Uterus (tissue), 4 donors: ENCODE results near the gene MYBPC3. TPM values are rescaled to one million over a fixed set of nuclear protein-coding genes. Genes with fewer than 3 reads are reported as not detected.

Experiments used
- DNase-seq, 2 donors: peaks; one replicate each; pipeline ENCODE4 v3.0.0-alpha.2; 2019 to 2020
- H3K27ac ChIP-seq, 2 donors: fragments of 200-600 bp; sonication (generic); 1 replicate in 1 of 2; 2 replicates in 1 of 2; pipeline ENCODE4 v1.5.1; 2016 to 2018
- H3K27me3 ChIP-seq, 2 donors: fragments of 200-600 bp; sonication (generic); one replicate each; pipeline ENCODE4 v1.5.1; 2018 to 2019; ENCODE audit warnings: control low read depth in 1 of 2
- H3K36me3 ChIP-seq, 2 donors: fragments of 200-600 bp; sonication (generic); one replicate each; pipeline ENCODE4 v1.5.1; 2019; ENCODE audit warnings: control low read depth in 1 of 2
- H3K4me1 ChIP-seq, 2 donors: fragments of 200-600 bp; sonication (generic); one replicate each; pipeline ENCODE4 v1.5.1; 2018 to 2019; ENCODE audit warnings: control low read depth in 1 of 2
- H3K4me3 ChIP-seq, 2 donors: fragments of 200-600 bp; sonication (generic); 1 replicate in 1 of 2; 2 replicates in 1 of 2; pipeline ENCODE4 v1.5.1; 2018 to 2019; ENCODE audit warnings: mild to moderate bottlenecking in 1 of 2
- H3K9me3 ChIP-seq, 2 donors: fragments of 200-600 bp; sonication (generic); one replicate each; pipeline ENCODE4 v1.5.1; 2019; ENCODE audit warnings: control low read depth in 1 of 2
- CTCF ChIP-seq, 4 experiments: fragments of 200-600 bp in 2 of 4; fragments of 450-650 bp in 2 of 4; sonication (generic) in 2 of 4; IDR thresholded peaks; one replicate each; pipeline ENCODE4 v1.5.1; 2016 to 2019; ENCODE audit warnings: antibody characterized with exemption in 4 of 4, mild to moderate bottlenecking in 2 of 4, moderate library complexity in 1 of 4
- POLR2A ChIP-seq, 2 donors: fragments of 450-650 bp; IDR thresholded peaks; one replicate each; pipeline ENCODE4 v1.6.1; 2016; ENCODE audit warnings: antibody characterized with exemption in 2 of 2, mild to moderate bottlenecking in 1 of 2, moderate library complexity in 1 of 2
- intact Hi-C: fragments of 100-400 bp; cut with DNase I; formaldehyde crosslinking; loops from one replicate; pipeline ENCODE4 v1.15.1; 2023; ENCODE audit warnings: low total_unique reads
- total RNA-seq, 4 donors: library from RNA; depleted of rRNA in 3 of 4; stranded (reverse); fragments of >200 nt in 3 of 4; gene quantifications; one replicate each; pipeline versions ENCODE4 v1.1.0 to v1.2.4, GENCODE V29; 2014 to 2023
- donor health status: DM: yes; HTN: yes; CAD: no.

The MYBPC3 gene
- total RNA-seq, 4 donors from 2014 or later: 0.09 to 0.14 TPM; not detected in 2

DNA sequence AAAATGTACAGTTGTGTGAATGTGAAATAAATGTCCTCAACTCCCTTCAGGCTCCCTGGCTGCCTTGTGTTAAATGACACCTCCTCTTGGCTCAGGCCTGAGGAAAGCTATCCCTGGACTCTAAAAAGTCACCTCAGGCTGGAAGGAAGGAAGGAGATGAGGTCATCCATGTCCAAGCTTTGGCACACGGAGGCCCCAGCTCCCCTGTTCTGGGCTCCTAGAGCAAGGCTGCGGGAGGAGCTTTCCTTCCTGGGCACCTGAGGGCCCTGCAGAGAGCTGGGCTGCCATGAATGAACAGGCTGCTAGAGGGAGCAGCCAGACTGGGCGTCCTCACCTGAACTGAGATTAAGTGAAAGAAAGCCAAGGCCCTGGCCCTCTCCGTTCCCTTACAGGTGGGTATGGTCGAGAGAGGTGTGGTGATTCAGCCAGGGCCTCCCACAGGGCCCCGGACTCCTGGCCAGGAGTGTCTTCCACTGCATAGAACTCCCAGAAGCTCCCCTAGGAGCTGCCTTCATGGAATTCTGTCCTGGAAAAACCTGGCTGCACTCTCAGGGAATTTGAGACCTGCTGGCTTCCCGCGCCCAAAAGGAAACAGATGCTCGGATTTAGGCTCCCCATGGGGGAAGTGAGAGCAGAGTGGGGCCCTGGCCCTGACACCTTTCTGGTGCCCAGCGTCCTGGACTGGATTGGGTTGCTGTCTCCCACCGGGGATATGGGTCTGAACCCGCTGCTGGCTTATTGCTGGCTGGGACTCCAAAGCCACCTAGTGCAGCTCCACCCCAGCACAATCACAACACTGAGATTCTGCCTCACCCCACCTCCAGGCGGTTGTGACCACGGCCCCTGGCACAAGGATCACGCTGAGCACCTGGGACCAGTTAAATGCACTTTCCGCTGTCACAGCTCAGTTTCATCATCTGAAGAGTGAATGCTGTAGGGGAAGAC is 22.2 kb downstream of the MYBPC3 start:
- Histone ChIP-seq H3K27ac (no peak overlapping the region), H3K4me3 (no peak overlapping the region), H3K9me3 (no peaks in the 10 kb centered on the region), H3K36me3 (no peaks in the 10 kb centered on the region), H3K27me3 (no peaks in the 10 kb centered on the region), H3K4me1 (no peaks in the 10 kb centered on the region)
- no peak for TF ChIP-seq CTCF (IDR thresholded peaks at IDR 0.05)
- no peak for TF ChIP-seq POLR2A (IDR thresholded peaks at IDR 0.05)
- intact Hi-C loops: no loop called here
- no peak for DNase-seq

DNA sequence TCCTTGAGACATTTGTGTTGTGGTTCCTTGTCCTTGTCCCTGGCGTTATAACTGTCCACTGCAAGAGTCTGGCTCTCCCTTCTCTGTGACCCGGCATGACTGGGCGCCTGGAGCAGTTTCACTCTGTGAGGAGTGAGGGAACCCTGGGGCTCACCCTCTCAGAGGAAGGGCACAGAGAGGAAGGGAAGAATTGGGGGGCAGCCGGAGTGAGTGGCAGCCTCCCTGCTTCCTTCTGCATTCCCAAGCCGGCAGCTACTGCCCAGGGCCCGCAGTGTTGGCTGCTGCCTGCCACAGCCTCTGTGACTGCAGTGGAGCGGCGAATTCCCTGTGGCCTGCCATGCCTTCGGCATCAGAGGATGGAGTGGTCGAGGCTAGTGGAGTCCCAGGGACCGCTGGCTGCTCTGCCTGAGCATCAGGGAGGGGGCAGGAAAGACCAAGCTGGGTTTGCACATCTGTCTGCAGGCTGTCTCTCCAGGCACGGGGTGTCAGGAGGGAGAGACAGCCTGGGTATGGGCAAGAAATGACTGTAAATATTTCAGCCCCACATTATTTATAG is 23.0 kb downstream of the MYBPC3 start:
- Histone ChIP-seq H3K4me3 (no peak overlapping the region), H3K9me3 (no peaks in the 10 kb centered on the region), H3K4me1 (no peaks in the 10 kb centered on the region), H3K27ac (no peak overlapping the region), H3K36me3 (no peaks in the 10 kb centered on the region), H3K27me3 (no peaks in the 10 kb centered on the region)
- intact Hi-C loops: no loop called here
- TF ChIP-seq POLR2A (IDR thresholded peaks at IDR 0.05) (no peak), CTCF (IDR thresholded peaks at IDR 0.05) (no peak)
- no peak for DNase-seq

- Histone ChIP-seq H3K4me1 (no peaks in the 10 kb centered on the region), H3K36me3 (no peaks in the 10 kb centered on the region), H3K27ac (no peak overlapping the region), H3K4me3 (no peak overlapping the region), H3K27me3 (no peaks in the 10 kb centered on the region), H3K9me3 (no peaks in the 10 kb centered on the region)
- intact Hi-C loops: no loop called here
- no peak for DNase-seq
- TF ChIP-seq POLR2A (IDR thresholded peaks at IDR 0.05) (no peak), CTCF (IDR thresholded peaks at IDR 0.05) (no peak)
Observed at GRCh38 chr11:47328449-47329390, 23.8 kb downstream of the MYBPC3 start.

GRCh38 chr11:47327949-47328348 is 24.6 kb downstream of the MYBPC3 start:
- Histone ChIP-seq H3K4me1 (no peaks in the 10 kb centered on the region), H3K36me3 (no peaks in the 10 kb centered on the region), H3K9me3 (no peaks in the 10 kb centered on the region), H3K4me3 (no peak overlapping the region), H3K27me3 (no peaks in the 10 kb centered on the region), H3K27ac (no peak overlapping the region)
- TF ChIP-seq CTCF (IDR thresholded peaks at IDR 0.05) (no peak), POLR2A (IDR thresholded peaks at IDR 0.05) (no peak)
- no peak for DNase-seq
- intact Hi-C loops: no loop called here
